ENCODE data around the gene NR3C1.
A peak's percentile ranks its signal among the peaks of the same experiment; 100 is the strongest.

NR3C1 gene

DNA sequence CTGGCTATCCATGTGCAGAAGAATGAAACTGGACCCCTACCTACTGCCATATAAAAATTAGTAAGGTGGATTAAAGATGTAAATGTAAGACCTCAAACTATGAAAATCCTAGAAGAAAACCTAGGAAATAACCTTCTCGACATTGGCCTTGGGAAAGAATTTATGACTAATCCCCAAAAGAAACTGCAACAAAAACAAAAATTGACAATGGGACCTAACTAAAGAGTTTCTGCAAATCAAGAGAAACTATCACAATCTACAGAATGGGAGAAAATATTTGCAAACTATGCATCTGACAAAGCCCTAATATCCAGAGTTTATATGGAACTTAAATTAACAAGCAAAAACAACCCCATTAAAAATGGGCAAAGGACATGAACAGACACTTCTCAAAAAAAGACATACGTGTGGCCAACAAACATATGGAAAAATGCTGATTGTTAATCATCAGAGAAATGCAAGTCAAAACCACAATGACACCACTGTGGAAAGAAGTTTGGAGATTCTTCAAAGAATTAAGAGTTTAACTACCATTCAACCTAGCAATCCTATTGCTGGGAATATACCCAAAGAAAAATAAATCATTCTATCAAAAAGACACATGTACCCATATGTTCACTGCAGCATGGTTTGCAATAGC lies 98.5 kb downstream of the NR3C1 start:
- no peak for DNase-seq

DNA sequence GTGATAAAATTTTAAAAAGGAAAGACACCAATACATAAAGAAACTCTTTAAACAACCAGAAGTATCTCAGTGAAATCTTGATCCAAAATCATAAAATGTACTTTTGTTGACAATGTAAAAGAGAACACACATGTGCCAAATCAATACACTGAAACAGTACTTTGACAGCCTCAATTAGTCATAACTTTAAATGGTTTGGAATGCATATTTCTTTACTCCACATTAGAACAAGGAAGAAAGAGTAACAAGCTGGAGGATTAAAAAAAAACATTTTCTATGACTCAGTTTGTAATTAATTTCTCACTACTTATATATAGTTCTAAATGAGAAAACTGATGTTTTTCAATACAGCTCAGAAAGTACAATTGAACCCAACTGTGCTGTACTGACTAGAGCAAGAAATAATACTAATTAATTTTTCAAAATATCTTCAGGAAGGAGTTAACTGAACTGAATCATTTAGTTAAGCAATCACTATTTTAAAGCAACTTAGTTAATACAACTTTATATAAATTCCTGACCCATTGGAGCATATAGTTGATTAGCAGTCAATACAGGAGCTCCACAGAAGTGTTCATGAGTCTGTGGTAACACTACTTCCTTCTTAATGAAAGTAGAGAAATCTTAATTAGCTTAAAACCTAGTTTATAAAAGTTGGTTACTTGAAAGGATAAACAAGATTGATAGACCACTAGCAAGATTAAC lies 101.0 kb downstream of the NR3C1 start:
- no peak for DNase-seq

DNA sequence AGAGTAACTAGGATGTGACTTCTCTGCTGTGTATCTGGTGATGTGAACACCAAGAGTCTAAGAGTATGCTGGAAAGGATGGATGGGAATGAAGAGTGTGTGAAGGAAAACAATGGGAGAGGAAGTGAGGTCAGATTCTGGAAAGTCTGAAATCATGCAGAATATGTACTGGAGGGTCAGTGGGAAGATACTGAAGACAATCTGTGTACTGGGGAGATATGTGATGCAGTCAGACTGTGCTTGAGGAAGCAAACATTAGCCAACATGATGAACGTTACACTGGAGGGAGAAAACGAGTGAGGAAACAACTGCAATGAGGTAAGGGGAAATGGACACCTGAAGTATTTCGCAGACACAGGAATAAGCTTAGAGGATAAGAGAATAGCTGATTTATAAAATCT lies 105.7 kb downstream of the NR3C1 start:
- DNase-seq = no peak

DNA sequence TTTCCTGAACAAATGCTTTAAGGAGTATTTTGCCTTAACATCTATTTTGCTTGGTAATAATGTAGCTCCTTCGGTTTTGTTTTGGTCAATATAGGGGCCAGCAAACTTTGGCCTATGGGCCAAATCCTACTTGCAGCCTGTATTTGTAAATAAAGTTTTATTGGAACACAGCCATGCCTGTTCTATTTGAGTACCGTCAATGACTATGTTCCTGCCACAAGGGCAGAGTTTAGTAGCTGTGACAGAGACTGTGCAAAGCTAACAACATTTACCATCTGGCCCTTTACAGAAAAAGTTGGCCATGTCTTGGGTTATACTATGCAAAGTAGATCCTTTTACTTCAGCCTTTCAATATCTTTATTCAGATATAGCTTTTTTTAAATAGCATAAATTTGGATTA lies 113.4 kb downstream of the NR3C1 start:
- DNase-seq = no peak

DNA sequence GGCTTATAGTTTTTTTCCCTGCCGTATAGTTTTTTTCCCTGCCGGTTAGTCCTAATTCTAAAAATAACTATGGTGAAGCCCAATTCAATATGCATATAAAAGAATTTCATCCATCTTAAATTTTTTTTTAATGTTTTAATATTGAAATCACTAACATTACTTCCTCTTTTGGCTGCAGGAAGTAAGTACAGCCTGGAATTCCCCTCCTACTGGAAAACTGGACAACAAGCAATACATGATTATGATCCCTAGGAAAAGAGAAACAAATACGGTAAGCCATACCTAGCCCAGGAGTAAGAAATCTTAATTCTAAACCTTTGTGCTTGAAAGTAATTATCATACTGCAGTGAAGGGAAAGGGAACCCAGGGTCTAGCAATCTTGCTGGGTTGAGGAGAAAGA lies 119.0 kb downstream of the NR3C1 start:
- DNase-seq = no peak

DNA sequence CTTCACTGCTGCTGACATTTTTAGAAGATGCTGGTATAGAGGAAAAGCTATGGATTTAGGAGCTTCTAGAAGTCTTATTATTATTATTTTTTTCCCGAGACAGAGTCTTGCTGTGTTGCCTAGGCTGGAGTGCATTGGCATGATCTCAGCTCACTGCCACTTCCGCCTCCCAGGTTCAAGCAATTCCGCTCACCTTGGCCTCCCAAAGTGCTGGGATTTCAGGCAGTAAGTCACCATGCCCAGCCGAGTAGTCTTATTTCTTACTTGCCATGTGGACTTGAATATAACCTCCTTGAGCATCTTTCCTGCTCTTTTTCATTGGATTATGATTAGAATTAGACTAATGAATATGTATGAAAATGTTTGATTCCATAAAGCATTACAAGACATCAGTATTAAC lies 119.5 kb downstream of the NR3C1 start:
- DNase-seq = no peak

DNA sequence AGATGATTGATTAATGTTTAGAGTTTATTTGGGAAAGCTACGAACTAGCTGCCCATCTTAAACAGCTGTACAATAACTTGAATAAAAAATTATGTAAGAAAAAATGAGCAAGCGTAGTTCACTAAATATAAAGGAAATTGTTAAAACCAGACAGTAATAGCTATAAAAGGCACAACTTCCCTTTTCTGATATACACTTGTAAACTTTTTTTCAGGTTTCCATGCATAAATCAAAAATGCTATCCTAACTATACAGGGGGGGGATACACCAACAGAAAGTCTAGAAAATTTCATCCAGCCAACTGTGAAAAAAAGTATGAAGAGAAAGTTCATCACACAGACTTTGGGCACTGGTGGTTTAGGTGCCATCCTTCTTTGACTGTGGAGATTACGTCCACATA lies 122.3 kb downstream of the NR3C1 start:
- no peak for DNase-seq

DNA sequence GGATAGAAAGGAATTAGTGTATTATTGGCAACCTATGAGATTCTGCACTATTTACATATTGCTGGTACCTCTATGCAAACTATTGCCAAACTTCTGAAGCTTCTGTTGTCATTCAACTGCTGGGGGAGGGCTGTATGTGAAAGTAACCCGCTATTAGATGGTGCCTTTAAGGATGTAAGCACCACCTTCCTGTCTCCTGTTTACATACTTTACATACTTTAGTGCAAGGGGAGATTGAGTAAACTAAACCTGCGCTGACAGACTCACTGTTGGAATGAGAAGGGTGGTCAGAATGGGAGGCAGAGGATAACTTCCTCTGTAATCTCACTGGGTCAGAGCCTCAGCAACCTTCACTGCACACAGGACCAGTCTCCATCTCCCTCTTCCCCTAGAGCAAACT lies 123.8 kb downstream of the NR3C1 start:
- DNase-seq = no peak

DNA sequence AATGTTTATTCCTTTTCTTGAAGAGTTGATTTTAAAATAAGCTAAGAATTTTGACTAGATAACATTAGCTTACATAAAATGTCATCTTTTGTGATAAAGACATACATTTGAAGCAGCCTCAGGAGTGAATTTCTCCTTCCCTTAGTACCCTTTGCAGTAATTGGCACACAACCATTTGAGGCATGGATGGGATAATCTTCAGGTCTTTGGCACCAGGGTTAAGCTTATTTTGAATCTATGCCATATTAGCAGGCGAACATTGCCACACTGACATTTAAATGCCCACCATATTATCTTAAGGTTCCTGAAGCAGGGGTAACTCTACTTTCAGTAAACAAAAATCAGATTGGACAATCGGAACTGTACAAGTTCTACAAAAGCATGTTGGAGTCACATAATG lies 126.0 kb downstream of the NR3C1 start:
- DNase-seq = no peak

DNA sequence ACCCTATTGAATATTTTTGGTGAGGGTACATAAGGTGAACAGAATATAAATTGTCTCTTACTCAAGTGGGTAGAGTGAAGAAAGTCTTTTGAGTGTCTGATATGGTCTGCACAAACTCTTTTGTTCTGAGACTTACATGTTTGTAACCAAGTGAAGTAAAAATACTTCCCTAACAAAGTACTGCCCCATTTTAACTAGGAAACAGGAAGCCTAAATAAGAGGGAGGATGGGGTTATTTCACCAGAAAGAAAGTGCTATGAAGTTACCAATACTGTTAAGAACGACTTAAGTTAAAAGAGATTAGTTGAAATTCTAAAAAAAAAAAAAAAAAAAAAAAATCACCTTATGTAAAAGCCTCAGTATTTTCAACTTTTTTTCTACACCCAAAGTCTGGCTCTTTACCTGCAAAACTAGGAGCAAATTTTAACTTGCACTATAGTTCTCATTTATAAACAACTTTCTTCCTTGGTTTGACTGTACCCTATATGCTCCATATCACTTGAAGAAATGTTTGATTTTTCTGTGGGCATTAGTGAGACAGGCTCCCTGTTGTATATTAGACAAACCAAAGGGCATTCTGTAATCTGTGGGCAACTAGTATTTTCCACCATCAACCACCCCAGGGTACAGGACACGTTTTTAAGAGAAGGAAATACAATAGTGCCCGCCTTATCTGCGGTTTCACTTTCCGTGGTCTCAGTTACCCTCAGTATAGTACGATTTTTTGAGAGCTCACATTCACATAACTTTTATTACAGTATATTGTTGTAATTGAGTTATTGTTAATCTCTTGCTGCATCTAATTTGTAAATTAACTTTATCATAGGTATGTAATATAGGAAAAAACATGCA lies 127.7 kb downstream of the NR3C1 start:
- no peak for DNase-seq

DNA sequence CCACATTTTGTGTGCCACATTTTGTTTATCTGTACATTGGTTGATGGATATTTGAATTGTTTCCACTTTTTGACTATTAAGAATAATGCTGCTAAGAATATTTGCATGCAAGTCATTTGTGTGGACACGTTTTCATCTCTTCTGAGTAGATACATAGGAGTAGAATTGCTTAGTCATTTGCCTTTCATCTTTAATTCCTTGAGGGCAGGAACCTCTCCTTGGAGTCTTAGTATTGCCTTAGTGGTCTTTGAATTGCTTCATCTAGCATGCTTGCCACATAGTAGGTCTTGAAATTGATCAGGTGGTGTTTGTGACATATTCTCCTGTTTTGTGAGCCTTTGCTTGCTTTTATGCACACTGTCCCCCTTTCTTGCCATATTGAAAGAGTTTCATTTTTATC lies 128.5 kb downstream of the NR3C1 start:
- DNase-seq = no peak

DNA sequence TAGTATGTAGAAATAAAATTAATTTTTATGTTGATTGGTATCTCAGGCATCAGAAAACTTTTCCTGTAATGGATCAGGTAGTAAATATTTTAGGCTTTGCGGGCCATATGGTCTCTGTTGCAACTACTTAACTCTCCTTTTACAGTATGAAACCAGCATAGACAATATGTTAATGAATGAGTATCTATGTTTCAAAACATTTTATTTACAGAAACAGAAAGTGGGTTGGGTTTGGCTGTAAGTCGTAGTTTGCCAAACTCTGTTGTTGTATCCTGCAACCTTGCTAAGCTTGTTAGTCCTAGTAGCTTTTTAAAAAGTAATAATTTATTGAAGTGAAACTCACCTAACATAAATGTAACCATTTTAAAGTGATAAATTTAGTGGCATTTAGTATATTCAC lies 132.1 kb downstream of the NR3C1 start:
- DNase-seq = peak; percentile 6

DNA sequence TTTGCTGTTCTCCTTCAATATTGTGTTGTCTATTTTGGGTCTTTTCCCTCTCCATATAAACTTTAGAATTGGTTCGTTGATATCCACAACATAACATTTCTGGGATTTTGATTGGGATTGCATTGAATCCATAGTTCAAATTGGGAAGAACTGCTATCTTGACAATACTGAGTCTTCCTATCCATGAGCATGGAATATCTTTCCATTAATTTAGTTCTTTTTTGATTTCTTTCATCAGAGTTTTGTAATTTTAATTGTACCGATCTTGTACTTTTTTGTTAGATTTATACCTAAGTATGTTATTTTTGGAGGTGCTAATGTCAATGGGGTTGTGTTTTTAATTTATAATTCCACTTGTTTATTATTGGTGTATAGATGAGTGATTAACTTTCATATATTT lies 135.1 kb downstream of the NR3C1 start:
- DNase-seq = no peak

DNA sequence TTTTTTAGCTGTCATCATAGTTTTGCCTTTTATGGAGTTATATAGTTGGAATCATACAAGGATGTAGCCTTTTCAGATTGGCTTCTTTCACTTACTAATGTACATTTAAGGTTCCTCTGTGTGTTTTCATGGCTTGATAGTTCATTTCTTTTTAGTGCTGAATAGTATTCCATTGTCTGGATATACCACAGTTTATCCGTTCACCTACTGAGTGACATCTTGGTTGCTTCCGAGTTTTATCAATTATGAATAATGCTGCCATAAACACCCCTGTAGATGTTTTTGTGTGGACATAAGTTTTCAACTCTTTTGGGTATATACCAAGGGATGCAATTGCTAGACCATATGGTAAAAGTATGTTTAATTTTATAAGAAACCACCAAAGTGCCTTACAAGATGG lies 136.3 kb downstream of the NR3C1 start:
- no peak for DNase-seq

DNA sequence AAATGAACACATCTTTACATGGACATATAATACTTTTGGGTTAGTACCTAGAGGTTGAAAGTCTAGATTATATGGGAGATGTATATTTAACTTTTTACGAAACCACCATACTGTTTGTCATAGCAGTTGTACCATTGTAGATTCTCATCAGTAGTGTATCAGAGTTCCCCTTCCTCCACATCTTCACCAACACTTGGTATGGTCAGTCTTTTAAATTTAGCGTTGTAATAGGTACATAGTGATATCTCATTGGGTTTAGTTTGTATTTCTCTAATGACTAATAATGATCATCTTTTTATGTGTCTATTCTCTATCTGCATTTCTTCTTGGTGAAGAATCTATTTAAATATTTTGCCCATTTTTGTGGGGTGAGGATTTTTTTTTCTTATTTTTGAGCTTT lies 137.5 kb downstream of the NR3C1 start:
- no peak for DNase-seq

DNA sequence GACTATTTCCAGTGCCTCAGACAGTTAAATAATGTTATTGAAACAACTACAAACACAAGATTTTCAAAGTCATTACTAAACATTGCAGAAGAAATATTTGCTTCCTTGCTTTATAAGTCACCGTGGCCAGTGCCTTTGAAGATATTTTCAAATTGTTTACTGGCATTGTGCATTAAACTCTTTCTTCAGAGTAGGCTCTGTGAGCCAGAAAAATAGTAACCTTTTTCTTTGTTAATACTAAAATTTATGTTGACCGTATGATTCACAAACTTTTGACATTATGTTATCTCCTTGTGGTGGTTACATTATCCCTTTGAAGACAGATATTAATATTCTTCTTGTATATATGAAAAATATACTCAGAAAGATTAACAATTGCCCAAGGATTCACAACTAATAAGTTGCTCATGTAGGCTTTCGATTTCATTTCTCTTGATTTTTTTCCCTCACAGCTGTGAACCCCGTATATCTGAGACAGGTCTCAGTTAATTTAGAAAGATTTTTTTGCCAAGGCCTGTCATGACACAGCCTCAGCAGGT lies 140.1 kb downstream of the NR3C1 start:
- no peak for DNase-seq

DNA sequence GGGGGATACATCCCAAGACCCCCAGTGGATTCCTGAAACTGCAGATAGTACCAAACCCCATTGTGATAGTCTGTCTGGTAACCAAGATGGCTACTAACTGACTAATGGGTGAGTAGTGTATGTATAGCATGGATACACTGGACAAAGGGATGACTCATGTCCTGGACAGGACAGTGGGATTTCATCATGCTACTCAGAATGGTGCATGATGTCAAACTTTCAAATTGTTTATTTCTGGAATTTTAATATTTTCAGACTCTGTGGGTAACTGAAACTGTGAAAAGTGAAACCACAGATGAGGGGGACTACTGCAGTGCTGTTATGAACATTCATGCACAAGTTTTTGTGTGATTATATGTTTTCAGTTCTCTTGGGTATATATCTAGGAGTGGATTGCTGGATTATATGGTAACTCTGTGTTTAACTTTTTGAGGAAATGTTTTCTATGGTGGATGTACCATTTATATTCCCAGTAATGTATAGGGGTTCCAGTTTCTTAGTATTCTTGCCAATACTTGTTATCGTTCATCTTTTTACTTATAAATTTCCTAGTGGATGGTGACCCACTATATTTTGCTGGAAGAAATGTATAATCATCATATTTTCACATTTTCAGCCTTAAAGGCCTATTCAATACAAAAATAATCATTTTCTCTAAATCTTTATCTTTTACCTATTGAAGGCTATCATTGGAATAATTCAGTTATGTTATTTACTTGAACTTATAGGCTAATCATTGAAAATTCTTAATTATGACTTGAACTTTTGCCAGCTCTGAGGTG lies 140.9 kb downstream of the NR3C1 start:
- DNase-seq = no peak

DNA sequence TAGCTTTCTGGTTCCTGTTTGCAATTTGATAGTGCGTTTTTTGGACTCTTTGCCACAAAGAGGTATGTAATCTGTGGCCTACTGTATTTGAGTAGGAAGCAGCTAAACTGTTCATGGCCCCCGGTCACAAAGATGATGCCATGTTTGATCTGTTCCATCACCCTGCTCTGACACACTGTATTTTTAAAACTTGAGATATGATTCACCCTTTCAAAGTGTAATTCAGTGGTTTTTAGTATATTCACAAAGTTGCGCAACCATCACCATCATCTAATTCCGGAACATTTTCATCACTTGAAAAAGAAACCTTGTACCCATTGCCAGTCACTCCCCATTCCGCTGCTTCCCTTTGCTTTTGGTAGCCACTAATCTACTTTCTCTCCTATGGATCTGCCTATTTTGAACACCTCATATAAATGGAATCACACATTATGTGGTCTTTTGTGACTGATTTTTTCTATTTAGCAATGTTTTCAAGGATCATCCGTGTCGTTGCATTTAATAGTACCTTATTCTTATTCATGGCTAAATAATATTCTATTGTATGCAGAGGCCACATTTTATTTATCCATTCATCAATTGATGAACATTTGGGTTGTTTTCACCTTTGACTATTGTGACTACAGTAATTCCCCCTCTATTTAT lies 141.6 kb downstream of the NR3C1 start:
- DNase-seq = no peak

DNA sequence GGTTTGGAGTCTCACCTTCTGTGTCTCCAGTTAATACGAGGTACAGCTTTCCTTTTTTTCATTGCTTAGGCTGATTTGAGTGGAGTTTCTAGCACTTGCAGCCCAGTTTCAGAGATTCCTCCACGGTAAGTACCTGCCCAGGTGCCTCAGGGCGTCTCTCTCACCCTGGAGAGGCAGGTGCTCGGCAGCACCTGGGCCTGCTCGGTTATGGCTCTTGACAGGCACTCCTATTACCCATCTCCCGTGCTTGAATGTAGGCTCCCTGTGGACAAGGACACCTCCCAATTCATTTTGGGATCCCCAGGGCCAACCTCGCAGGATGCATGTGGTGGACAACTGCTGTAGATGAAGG lies 144.3 kb downstream of the NR3C1 start:
- DNase-seq = no peak

DNA sequence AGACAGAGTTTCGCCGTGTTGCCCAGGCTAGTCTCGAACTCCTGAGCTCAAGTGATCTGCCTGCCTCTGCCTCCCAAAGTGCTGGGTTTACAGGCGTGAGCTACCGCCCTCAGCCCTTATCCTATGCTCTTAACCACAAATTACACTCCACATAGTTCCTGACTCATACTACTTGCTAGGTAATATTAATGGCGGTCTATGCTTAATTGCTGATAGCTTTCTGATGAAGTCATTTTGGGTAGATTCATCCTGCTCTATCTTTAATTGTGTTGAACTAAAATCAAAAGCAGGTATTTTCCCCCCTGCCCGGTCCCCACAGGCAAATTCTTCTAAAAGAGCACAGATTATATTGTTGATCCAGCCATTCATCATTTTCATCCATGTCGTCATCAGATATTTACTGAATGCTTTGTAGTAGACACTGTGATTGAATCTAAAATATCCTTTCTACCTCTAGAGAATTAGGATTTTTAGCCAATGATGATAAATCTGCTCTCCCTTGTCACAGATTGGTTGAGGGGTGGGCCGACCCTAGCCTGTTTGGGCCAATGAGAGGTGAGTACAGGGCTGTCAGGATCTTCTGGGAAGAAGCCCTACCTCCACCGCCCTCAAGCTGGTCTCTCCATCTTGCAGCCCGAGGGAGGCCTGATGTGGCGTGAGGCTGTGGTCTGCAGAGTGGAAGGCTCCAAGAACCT lies 144.8 kb downstream of the NR3C1 start:
- no peak for DNase-seq

DNA sequence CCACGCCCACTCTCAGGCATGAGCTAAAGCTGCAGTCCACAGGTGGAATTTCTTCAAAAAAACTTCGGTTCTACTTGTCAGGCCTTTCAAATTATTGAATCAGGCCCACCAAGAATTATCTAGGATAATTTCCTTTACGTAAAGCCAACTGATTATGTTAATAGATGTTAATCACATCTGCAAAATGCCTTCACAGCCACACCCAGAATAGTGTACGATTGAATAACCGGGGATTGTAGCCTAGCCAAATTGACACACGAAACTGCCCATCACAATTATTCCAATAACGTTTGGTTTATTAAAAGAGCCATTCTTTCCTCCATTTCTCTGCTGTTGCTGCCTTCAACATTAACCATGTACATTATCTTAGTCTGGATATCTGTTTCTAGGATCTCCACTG lies 148.7 kb downstream of the NR3C1 start:
- no peak for DNase-seq

DNA sequence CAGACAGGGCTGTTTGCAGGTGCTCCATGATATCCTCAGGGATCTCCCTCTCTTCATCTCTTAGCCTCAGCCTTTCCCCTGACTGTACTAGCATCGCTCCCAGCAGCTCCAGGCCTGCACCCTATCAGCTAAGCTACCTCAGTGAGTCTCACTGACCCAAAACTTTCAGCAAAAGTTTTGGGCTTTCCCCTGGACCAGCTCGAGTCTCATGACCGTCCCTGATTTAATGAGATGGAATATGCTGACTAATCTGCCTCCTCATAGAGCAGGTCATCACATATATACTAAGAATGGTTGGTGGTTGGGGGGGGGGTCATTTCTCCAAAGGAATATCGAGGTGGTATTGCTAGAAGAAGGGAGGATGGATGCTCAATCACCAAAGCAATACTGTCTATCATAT lies 151.5 kb downstream of the NR3C1 start:
- DNase-seq = no peak

Measured in DMS 273 treated with DMSO at 0.1 percent for 48 hours (cell line).